Retinal pigment epithelial cell (primary cell): ENCODE data around the gene KANK4.

ENCODE experiments used
- DNase-seq: peaks from one replicate; pipeline ENCODE4 v3.0.0-alpha.2; 2010; ENCODE audit warnings: low read depth
- H3K4me3 ChIP-seq: 2 replicates; pipeline ENCODE4 v1.5.1; 2011; ENCODE audit warnings: mild to moderate bottlenecking, low read length, control low read depth, moderate library complexity
- TF ChIP-seq, protein P1 (sequence below): conservative IDR thresholded peaks from 2 replicates; pipeline ENCODE4 v1.5.1; 2011; ENCODE audit warnings: low read depth, low read length, control low read depth, inconsistent platforms

The KANK4 gene

DNA sequence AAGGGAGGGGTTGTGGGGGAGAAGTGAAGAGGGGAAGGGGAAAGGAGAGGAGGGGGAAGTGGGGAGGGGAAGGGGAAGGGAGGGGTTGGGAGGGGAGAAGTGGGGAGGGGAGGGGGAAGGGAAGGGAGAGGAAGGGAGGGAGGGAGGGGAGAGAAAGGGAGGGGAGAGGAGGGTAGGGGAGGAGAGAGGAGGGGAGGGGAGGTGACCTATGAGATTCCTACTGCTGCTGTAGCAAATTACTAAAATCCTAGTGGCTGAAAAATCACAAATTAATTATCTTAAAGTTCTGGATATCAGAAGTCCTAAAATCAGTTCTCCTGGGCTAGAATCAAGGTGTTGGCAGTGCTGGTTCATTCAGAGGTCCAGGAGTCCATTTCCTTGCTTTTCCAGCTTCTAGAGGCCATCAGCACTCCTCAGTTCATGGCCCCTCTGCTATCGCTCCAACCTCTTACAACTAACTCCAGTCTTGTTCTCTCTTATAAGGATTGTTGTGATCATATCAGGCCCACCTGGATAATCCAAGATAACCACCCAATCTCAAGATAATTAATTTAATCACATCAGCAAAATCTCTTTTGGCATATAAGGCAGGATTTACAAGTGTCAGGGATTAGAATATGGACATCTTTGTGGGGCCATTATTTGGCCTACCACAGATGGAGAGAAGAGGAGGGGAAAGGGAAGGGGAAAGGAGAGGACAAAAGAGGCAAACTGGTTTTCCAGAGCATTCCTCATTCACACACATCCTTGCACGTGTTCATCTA is 30.4 kb upstream of the KANK4 start:
- DNase-seq, result no peak
- TF ChIP-seq, protein P1, sequence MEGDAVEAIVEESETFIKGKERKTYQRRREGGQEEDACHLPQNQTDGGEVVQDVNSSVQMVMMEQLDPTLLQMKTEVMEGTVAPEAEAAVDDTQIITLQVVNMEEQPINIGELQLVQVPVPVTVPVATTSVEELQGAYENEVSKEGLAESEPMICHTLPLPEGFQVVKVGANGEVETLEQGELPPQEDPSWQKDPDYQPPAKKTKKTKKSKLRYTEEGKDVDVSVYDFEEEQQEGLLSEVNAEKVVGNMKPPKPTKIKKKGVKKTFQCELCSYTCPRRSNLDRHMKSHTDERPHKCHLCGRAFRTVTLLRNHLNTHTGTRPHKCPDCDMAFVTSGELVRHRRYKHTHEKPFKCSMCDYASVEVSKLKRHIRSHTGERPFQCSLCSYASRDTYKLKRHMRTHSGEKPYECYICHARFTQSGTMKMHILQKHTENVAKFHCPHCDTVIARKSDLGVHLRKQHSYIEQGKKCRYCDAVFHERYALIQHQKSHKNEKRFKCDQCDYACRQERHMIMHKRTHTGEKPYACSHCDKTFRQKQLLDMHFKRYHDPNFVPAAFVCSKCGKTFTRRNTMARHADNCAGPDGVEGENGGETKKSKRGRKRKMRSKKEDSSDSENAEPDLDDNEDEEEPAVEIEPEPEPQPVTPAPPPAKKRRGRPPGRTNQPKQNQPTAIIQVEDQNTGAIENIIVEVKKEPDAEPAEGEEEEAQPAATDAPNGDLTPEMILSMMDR, result no peak
- H3K4me3 ChIP-seq, result no peak overlapping the region

DNA sequence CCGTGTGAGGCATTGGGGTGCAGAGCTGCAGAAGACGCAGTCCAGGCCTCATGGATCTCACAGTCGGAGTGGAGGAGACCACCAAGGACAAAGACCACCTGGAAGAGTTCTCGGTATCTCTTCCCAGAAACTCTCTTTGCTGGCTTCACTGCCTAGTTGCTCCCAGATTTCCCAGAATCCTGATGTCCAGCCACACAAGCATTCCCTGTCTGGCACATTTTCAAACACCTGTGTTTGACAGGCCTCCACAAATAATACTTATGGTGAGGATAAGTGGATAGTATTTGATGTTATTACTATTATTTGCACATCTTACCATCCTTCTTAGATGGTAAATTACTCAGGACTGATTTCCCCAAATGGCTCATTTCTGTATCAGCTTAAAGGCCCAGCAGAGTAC is 27.7 kb upstream of the KANK4 start:
- no peak for DNase-seq
- TF ChIP-seq, protein P1, result no peak
- H3K4me3 ChIP-seq, result no peak overlapping the region

DNA sequence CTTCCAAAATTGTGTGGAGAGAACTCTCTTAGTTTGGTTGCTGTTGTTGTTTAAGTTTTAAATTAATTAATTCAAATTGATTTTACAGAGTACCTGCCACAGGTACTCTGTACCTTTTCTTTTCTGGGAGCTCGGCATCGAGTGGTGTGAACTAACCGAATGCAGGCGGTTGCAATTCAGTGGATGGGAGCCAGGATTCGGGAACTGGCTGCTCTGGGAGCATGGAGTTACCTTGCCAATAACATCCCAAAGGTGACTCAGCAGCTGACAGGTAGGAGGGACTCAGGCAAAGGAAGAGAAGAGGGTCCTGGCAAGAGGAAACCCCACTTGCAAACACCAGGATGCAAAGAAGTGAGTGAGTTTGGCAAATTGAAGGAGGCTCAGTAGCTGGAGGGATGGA is 24.7 kb upstream of the KANK4 start:
- DNase-seq, result no peak
- TF ChIP-seq, protein P1, result no peak

DNA sequence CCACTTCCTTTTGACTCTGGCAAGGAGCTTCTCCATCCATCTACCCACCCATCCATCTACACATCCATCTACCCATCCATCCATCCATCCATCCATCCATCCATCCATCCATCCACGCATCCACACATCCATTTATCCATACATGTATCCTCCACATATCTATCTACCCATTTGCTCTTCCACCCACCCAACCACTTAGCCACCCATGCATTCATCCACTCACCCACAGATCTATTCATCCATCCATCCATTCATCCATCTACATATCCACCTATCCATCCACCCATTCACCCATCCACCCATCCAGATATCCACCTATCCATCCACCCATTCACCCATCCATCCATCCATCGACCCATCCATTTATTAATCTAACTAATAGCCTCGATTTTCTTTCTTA is 23.0 kb upstream of the KANK4 start:
- no peak for DNase-seq
- TF ChIP-seq, protein P1, result no peak
- H3K4me3 ChIP-seq, result no peak overlapping the region

More for the DNA sequence above, 24.7 kb upstream of the KANK4 start:
- H3K4me3 ChIP-seq, result no peak overlapping the region

DNA sequence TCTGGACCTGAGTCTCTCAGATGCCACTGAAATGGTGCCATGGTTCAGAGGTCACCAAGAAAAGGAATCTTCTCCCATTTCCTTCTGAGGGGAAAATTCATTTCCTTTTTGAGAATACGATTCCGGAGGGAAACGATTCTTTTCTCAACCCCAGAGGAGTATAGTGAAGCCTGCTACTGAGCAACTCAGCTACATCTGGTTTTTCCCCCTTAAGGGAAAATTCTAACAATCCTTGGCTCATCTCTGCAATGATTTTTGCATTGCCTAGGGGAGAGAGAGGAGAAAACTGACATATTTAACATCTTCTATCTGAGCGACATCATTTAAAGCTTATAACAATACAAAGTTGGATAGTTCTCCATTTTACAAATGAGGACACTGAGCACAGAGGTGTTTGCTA is 22.4 kb upstream of the KANK4 start:
- TF ChIP-seq, protein P1, result no peak
- no peak overlapping the region for H3K4me3 ChIP-seq
- no peak for DNase-seq

DNA sequence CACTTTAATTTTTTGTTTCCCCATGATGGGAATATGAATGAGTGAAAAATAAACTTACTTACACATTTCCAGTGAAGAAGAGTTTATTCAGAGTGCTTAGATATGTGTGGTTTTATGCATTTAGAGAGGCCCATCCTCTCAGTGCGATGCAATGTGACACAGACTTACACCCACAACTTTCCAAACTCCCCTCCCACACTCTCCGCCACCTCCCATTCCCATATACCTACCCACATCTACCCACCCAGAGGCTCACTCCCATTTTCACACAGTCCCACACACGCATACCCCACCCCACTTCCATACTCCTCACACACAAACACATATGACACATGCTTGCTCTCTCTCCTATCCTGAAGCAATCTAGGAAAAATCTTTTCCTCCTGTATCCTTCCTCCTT is 21.9 kb upstream of the KANK4 start:
- no peak for DNase-seq
- TF ChIP-seq, protein P1, result no peak
- no peak overlapping the region for H3K4me3 ChIP-seq

DNA sequence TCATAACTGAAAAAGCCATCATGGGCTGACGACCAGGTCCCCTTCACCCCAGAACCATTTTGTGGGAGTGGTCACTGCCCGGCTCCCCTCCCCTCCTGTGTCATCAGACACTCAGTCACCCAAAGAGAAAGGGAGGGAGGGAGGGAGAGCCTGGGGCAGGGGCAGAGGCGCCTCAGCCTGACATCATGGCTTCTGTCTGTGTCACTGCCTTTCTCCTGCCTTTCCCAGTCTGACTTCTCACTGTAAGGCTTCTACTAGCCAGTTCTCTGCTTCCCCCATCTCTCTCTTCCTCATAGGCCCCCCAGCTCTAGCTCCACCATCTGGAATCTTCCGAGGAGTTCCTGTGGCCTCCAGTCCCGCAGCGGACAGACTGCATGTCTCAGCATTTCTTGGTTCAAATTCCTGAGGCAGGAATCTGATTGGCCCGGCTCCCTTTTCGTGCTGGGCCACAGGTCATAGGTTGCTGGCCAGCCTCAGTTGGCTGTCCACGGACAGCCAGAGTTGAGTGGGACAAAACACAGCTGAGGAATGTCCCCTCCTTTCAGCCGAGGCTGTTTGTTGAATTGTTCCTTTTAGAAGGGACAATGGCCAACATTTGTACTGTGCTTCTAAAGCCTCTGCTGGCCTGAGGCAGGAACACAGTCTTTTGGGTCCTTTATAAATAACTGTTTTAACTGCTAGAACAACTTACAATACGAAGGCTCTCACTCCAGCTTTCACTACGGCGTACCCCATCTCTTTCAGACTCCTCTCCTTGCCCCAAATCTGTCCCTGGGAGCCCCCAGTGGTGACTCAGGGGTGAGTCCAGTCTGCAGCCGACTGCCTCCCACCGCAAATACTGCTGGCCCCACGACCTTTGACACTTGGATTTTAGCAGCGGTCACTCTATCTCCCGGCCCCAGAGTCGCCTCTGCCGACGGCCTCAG is 18.7 kb upstream of the KANK4 start:
- TF ChIP-seq, protein P1, result no peak
- DNase-seq, result no peak
- H3K4me3 ChIP-seq, result no peak overlapping the region
